Smooth muscle cell (in vitro differentiated cells): ENCODE data around the gene PRKCE. TPM values are rescaled to one million over a fixed set of nuclear protein-coding genes. Genes with fewer than 3 reads are reported as not detected.

Experiments used
- DNase-seq: peaks from one replicate; lab custom pipeline; 2025; ENCODE audit not compliant: unreplicated experiment; lab: John Stamatoyannopoulos, UW
- H2AFZ ChIP-seq: fragments of 200-600 bp; sonication (generic); 2 replicates; pipeline ENCODE4 v1.6.0; 2016; ENCODE audit warnings: antibody characterized with exemption, low read depth, mild to moderate bottlenecking
- H3F3A ChIP-seq: fragments of 200-600 bp; sonication (generic); 2 replicates; pipeline ENCODE4 v1.6.0; 2017; ENCODE audit warnings: antibody characterized with exemption, low read depth
- H3K27ac ChIP-seq: fragments of 200-600 bp; sonication (generic); 2 replicates; pipeline ENCODE4 v1.5.1; 2016; ENCODE audit warnings: low read depth, mild to moderate bottlenecking
- H3K27me3 ChIP-seq: fragments of 200-600 bp; sonication (generic); 2 replicates; pipeline ENCODE4 v1.6.1; 2016; ENCODE audit warnings: low read depth, mild to moderate bottlenecking
- H3K36me3 ChIP-seq: fragments of 200-600 bp; sonication (generic); 2 replicates; pipeline ENCODE4 v1.5.1; 2016; ENCODE audit warnings: low read depth
- H3K4me1 ChIP-seq: fragments of 200-600 bp; sonication (generic); 2 replicates; pipeline ENCODE4 v1.5.1; 2016; ENCODE audit warnings: low read depth
- H3K4me2 ChIP-seq: fragments of 200-600 bp; sonication (generic); 2 replicates; pipeline ENCODE4 v1.6.0; 2016; ENCODE audit warnings: mild to moderate bottlenecking
- H3K4me3 ChIP-seq: fragments of 200-600 bp; sonication (generic); 2 replicates; pipeline ENCODE4 v1.5.1; 2016; ENCODE audit warnings: mild to moderate bottlenecking
- H3K79me2 ChIP-seq: fragments of 200-600 bp; sonication (generic); 2 replicates; pipeline ENCODE4 v1.6.0; 2016; ENCODE audit warnings: low read depth, mild to moderate bottlenecking
- H3K9ac ChIP-seq: fragments of 200-600 bp; sonication (generic); 2 replicates; pipeline ENCODE4 v1.6.0; 2016; ENCODE audit warnings: low read depth
- H3K9me3 ChIP-seq: fragments of 200-600 bp; sonication (generic); replicated peaks from 2 replicates; pipeline ENCODE4 v1.5.1; 2016; ENCODE audit warnings: low read depth
- H4K20me1 ChIP-seq: fragments of 200-600 bp; sonication (generic); 2 replicates; pipeline ENCODE4 v1.6.0; 2016; ENCODE audit warnings: low read depth
- WGBS: methylation state at CpG from one replicate; pipeline ENCODE4 v1.1.7; 2016; ENCODE audit warnings: low lambda C conversion rate; 5-methylcytosine and 5-hydroxymethylcytosine counted together
- polyA plus RNA-seq: library from polyadenylated mRNA; unstranded; fragments of >200 nt; fragmentation: Nextera tagmentation; extraction: Ambion mirVana; gene quantifications from 2 replicates; pipeline ENCODE4 v1.2.1, GENCODE V29; 2016
- total RNA-seq: library from RNA; depleted of rRNA; stranded (reverse); fragments of >200 nt; gene quantifications from 2 replicates; pipeline ENCODE4 v1.2.3, GENCODE V29; 2014
- TF ChIP-seq, protein P1 (sequence below): fragments of 200-600 bp; sonication (generic); IDR thresholded peaks from 2 replicates; pipeline ENCODE4 v1.5.1; 2017; ENCODE audit warnings: borderline replicate concordance, mild to moderate bottlenecking, antibody characterized with exemption; ENCODE audit not compliant: insufficient read depth, poor library complexity, severe bottlenecking

The PRKCE gene
- total and polyA plus RNA-seq, 2 experiments from 2014 or later: 20.6 to 29.1 TPM

- H2AFZ ChIP-seq: no peak overlapping the region
- H3K79me2 ChIP-seq: no peaks in the 10 kb centered on the region
- no peaks in the 10 kb centered on the region for H3F3A ChIP-seq
- TF ChIP-seq, protein P1, sequence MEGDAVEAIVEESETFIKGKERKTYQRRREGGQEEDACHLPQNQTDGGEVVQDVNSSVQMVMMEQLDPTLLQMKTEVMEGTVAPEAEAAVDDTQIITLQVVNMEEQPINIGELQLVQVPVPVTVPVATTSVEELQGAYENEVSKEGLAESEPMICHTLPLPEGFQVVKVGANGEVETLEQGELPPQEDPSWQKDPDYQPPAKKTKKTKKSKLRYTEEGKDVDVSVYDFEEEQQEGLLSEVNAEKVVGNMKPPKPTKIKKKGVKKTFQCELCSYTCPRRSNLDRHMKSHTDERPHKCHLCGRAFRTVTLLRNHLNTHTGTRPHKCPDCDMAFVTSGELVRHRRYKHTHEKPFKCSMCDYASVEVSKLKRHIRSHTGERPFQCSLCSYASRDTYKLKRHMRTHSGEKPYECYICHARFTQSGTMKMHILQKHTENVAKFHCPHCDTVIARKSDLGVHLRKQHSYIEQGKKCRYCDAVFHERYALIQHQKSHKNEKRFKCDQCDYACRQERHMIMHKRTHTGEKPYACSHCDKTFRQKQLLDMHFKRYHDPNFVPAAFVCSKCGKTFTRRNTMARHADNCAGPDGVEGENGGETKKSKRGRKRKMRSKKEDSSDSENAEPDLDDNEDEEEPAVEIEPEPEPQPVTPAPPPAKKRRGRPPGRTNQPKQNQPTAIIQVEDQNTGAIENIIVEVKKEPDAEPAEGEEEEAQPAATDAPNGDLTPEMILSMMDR: no peak
- H3K4me1 ChIP-seq: no peaks in the 10 kb centered on the region
- no peaks in the 10 kb centered on the region for H3K27me3 ChIP-seq
- H3K4me2 ChIP-seq: no peak overlapping the region
- no peak overlapping the region for H3K4me3 ChIP-seq
- no peaks in the 10 kb centered on the region for H4K20me1 ChIP-seq
- DNase-seq: no peak
- H3K9ac ChIP-seq: no peak overlapping the region
- H3K36me3 ChIP-seq: no peaks in the 10 kb centered on the region
- WGBS: 88% methylated on average over 7 of the region's 8 CpGs
- H3K27ac ChIP-seq: no peak overlapping the region
- H3K9me3 ChIP-seq: no peaks in the 10 kb centered on the region
These were observed 585.7 kb downstream of the PRKCE start for GRCh38 chr2:46236876-46237859.

Other genes starting within 250 kb of the PRKCE start
- gene SRBD1, start 40.4 kb upstream of the PRKCE start, total RNA-seq: 22.5 and 23.1 TPM in 2 replicates
- gene SRBD1, start 40.4 kb upstream of the PRKCE start, polyA plus RNA-seq: 9.4 and 11.1 TPM in 2 replicates